ENCODE measurements around the gene MFF. TPM values are rescaled to one million over a fixed set of nuclear protein-coding genes. Genes with fewer than 3 reads are reported as not detected.

MFF gene
- total and polyA plus RNA-seq, 2 of the 8 experiments (the other 6 are each of a cell fraction or from before 2014, with no cell fraction given) = 36.2 to 86.8 TPM

- Histone ChIP-seq H2BK15ac (ENCODE audit: low read length) (no peak overlapping the region), H4K8ac (ENCODE audit: extremely low read depth, insufficient read depth, low read length) (no peak overlapping the region), H3K56ac (replicated peaks; ENCODE audit: insufficient read length, low read depth, low read length) (no peak overlapping the region), H2BK5ac (ENCODE audit: low read depth, low read length) (no peak overlapping the region), H3K23ac (ENCODE audit: insufficient read length) (no peak overlapping the region), H4K20me1 (replicated peaks in 1 of 2; ENCODE audit: control insufficient read depth in 1 of 2, insufficient read depth in 2 of 2, low read length in 2 of 2) (no peaks in the 10 kb centered on the region), H3K9me3 (ENCODE audit: insufficient read depth in 2 of 2, low read depth in 1 of 2, low read length in 1 of 2) (no peaks in the 10 kb centered on the region), H3K4me1 (replicated peaks in 1 of 4; ENCODE audit: control insufficient read depth in 3 of 4, insufficient read depth in 4 of 4, low read length in 3 of 4) (no peaks in the 10 kb centered on the region), H2AK5ac (ENCODE audit: low read depth, low read length) (no peak overlapping the region), H2AFZ (ENCODE audit: low read length) (no peak overlapping the region), H3K23me2 (ENCODE audit: low read depth, low read length) (no peaks in the 10 kb centered on the region), H3K79me2 (ENCODE audit: control insufficient read depth in 1 of 2, insufficient read depth in 2 of 2, low read length in 2 of 2) (no peaks in the 10 kb centered on the region), H4K91ac (replicated peaks; ENCODE audit: insufficient read length, low read length) (no peak overlapping the region), H2BK20ac (ENCODE audit: low read length) (no peak overlapping the region), H3K18ac (ENCODE audit: extremely low read depth, low read length) (no peak overlapping the region), H4K5ac (ENCODE audit: insufficient read length, low read depth, low read length) (no peak overlapping the region), H3K4me3 (ENCODE audit: extremely low read depth in 1 of 4, insufficient read depth in 2 of 4, low read depth in 3 of 4, low read length in 4 of 4) (no peak overlapping the region), H3K79me1 (ENCODE audit: low read depth, low read length) (no peaks in the 10 kb centered on the region), H2BK12ac (ENCODE audit: low read depth, low read length) (no peak overlapping the region), H3K14ac (ENCODE audit: insufficient read length) (no peak overlapping the region), H3K27ac (ENCODE audit: low read depth, low read length) (no peak overlapping the region), H3K9ac (replicated peaks in 1 of 4; ENCODE audit: extremely low read depth in 1 of 4, low read depth in 3 of 4, low read length in 3 of 4) (no peak overlapping the region), H3K36me3 (ENCODE audit: control insufficient read depth in 2 of 4, insufficient read depth in 4 of 4, low read length in 3 of 4) (0 out of 8 replicates have a peak, but pooled peaks cover 0 to 1% (median 0%) of the 10 kb centered on the region in 4 experiments), H3K27me3 (replicated peaks in 1 of 4; ENCODE audit: control insufficient read depth in 3 of 4, extremely low read depth in 1 of 4, insufficient read depth in 3 of 4, low read length in 3 of 4) (no peaks in the 10 kb centered on the region), H2BK120ac (replicated peaks; ENCODE audit: low read depth, low read length) (no peak overlapping the region), H3K4ac (replicated peaks; ENCODE audit: insufficient read length, low read depth, low read length) (no peak overlapping the region), H3K4me2 (ENCODE audit: insufficient read depth in 1 of 2, low read depth in 2 of 2, low read length in 2 of 2) (no peak overlapping the region)
- CTCF ChIA-PET (ENCODE audit: partially characterized antibody) = no interaction called here
- TF ChIP-seq CREB1 (IDR thresholded peaks at IDR 0.05) = no peak
- TF ChIP-seq CHD2 (IDR thresholded peaks at IDR 0.05; ENCODE audit: low read length) = no peak
- TF ChIP-seq SP2 (IDR thresholded peaks at IDR 0.05; ENCODE audit: low read length) = no peak
- no peak for TF ChIP-seq POU5F1 (IDR thresholded peaks at IDR 0.05; ENCODE audit: low read depth, low read length)
- TF ChIP-seq MAFK (IDR thresholded peaks at IDR 0.05; ENCODE audit: low read depth, low read length) = no peak
- 97% methylated on average over 3 of the region's 3 CpGs; no CpG with 5 or more reads in 1 of the 2 experiments for WGBS, 2 experiments (ENCODE audit: extremely low coverage in 1 of 2, insufficient coverage in 1 of 2, insufficient read length in 1 of 2, insufficient replicate concordance in 2 of 2, low coverage in 1 of 2, low lambda C conversion rate in 2 of 2, missing lambda C conversion rate in 1 of 2)
- POLR2A ChIA-PET (ENCODE audit: partially characterized antibody) = no interaction called here
- FAIRE-seq = no peak
- no peak for DNase-seq (ENCODE audit: low read depth in 1 of 2, low spot score in 2 of 2)
These were observed 40.8 kb downstream of the MFF start for GRCh38 chr2:227365833-227366232.

Measured in H1 (cell line).